GM18858 (cell line): ENCODE results near the gene MORC2.

Experiments used
- ATAC-seq: cut with Tn5 transposase; IDR thresholded peaks from one replicate; pipeline ENCODE4 v1.9.1; 2021; ENCODE audit not compliant: unreplicated experiment

The MORC2 gene

DNA sequence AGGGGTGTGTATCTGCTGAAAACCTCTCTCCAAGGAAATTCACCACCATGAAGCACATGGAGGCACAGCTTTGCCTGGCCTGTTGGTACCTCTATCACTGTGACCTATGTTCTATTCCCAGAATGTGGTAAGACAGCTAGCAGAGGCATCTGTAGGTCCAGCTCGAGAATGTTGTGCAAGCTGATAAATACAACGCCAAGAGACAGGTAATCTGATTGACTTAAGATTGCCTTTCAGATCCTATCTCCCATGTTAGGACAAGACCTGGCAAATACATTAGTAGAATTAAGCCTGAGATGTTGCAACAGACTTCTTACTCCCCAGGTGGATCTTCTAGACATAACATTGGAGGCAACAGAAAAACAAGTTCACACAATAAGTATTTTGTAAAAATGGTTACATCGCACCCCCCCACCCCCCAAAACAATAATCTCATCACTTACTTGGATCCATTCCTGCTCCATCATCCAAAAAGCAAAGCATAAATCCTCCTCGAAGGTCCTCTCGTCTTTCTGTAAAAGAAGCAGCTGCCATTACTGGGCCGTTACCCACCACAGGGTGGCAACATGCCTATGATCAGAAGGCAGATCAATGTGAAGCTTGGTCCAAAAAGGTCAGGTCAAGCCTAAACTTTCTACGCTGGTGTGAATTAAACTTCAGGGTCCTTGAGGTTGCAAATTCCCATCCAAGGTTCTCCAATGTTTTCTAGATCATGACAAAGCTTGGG is 18.5 kb downstream of the MORC2 start:
- ATAC-seq, result no peak

GRCh38 chr22:30948930-30949342 is 19.6 kb downstream of the MORC2 start:
- no peak for ATAC-seq

GRCh38 chr22:30947816-30948454 is 20.6 kb downstream of the MORC2 start:
- ATAC-seq, result no peak

DNA sequence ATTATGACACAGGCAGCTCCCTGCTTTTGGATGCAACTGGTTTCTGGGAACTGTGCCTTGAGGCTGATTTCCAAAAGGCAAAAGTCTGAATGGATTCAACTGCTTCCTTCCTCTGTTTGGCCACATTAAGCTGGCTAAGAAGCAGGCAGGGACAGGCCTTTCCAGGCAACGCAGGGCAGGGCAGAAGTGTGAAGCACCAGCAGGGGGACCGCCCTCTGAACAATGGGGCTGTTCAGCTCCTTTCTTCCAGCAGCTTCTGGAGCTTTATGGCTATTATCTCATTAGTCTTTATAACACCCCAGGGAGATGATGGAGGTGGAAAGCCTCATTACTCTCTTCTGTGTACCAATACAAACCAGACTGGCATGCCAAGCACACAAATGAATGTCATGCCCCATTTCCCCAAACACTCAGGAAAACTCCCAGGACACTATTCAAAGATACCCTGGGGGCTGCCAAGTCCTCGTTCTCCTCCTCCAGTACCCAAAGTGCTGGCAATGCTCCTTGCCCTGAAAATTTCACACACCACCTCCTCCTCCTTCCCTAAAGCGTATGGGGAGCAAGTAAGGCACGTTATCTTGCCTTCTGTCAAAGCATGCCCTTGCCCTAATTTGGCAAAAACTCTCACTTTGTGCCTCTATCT is 21.3 kb downstream of the MORC2 start:
- no peak for ATAC-seq

GRCh38 chr22:30946354-30946753 is 22.2 kb downstream of the MORC2 start:
- no peak for ATAC-seq

GRCh38 chr22:30945653-30946052 is 22.9 kb downstream of the MORC2 start:
- ATAC-seq, result no peak

DNA sequence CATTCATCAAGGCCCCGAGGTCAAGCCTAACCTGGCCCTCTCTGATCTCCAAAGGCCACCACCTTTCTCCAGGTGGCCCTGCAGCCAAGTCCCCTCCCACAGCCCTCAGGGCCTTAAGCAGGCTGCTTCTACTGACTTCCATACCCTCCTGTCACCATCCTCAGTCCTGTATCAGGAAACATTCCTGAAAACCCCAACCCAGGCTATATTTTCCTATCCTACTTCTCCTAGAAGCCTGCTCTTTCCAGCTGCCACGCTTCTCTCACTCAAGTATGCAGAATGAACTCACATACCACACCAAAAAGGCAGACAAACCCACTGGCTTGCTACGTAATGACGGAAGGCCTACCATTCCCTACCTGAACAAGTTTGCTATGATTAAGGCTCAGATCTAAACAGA is 23.6 kb downstream of the MORC2 start:
- no peak for ATAC-seq

DNA sequence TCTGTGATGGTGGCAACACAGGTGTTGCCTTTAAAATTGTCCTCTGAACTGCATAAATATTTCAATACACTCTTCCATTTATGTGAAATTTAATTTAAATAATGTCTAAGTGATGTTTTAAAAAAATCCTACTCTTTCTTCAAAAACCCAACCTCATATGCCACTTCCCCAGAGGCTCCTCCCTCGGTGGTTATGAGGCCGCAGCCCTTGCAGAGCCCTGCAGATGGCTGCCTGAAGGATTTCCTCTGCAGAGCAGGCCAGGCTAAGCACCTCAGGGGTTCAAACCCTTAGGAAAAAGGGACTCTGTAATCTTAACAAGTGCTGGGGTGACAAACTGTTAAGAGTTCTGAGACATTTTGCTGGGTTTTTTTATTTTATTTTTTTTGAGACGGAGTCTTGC is 25.2 kb downstream of the MORC2 start:
- ATAC-seq, result no peak

- no peak for ATAC-seq
Observed at GRCh38 chr22:30941363-30941740, 27.2 kb downstream of the MORC2 start.

DNA sequence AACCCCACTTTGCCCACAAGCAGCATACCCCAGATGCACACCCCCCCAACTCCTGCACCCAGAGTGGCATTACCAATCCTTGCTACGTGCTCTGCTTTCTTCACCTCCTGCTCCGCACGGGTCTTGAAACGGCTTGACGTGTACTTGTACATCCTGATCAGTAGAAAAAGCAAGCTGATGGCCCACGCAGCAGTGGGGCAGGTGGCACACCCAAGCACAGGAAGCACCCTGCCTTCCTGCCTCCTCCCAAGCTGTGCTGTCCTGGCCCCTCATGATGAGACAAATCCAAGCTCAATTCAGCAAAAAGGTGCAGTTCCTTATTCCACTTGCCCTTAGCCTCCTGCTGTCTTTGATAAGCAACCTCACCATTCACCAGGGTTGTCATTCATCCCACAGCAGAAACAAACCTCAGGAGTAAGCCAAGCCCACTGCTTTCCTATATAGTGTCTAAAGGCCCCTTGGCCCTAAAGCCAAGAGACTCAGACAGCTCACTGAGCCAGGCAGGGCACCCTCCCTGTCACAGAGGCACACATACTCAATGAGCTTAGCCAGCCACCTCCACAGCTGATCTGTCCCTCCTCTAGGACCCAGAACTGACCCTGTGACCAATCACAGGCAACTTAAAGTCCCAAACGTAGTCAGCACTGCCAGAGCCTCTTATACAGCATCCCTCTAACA is 27.8 kb downstream of the MORC2 start:
- ATAC-seq, result no peak

DNA sequence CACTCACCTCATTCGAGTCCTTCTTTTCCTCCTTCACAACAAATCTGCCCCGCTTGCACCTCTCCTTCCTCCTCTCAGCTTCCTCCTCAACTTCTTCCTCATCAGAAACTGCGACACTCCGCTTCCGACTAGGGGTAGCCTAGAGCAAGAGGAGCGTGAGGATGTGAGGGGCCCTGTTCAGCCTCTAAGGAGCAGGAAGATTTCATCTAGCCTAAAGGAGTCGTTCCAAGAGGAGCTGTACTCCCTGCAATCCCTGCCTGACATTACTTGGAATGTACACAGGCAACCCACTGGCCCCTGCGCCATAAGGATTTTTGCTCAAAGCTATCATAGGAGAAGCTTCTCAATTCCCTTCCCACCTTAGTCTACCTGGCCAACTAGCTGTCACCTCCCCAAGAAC is 34.5 kb downstream of the MORC2 start:
- ATAC-seq, result no peak

DNA sequence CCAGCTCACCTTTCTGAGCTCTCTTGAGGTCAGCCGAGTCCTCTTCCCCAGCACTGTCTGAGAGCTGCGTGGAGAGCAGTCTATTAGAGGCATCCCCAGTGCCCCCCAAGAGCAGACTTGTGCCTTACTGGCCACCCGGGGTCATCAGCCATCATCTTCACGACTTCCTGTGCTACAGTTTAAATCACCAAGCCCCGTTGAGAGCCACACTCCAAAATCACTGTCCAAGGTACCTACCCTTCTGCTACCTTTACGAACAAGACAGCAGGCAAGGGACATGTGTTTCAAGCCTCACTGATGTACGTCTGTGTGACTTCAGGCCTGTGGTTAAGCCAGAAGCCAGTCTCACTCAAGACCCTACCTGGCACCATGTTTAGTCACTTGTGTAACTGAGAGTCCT is 35.1 kb downstream of the MORC2 start:
- no peak for ATAC-seq

- no peak for ATAC-seq
Observed at GRCh38 chr22:30932661-30933060, 35.9 kb downstream of the MORC2 start.

GRCh38 chr22:30931541-30932300 is 36.9 kb downstream of the MORC2 start:
- ATAC-seq, result no peak

DNA sequence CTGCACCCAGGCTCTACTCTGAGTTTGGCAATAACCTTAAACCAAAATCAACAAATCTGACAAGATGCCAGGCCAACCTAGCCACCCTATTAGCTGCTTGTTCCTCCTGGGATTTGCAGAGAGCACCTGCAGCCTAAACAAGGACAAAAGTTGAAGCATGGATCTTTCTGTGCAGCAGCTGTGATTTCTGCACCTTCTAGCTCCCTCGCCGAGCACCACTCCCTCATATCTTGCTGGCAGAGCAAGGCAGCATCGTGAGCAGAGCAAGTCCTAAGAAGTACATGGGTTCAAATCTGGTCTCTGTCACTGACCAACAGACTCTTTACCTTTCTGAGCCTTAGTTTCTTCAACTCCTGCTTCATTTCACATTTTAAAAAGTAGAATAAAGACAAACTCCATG is 38.3 kb downstream of the MORC2 start:
- no peak for ATAC-seq

DNA sequence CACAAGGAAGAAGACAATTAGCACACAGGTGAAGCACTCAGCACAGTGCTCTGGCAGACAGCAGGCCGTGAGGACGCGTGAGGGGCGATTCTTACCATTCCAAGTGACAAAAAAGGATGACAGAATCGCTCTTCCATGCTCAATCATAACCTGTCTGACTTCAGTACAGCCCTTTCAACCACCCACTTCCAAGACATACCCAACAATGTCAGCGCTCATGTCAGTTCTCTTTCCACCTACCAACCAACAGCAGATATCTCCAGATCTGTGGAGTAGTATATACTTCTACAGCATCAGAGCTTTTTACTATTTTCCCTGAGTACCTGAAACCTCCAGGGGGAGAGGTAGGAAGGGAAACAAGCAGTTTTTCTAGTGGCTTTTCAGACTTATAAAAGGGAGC is 40.2 kb downstream of the MORC2 start:
- no peak for ATAC-seq

- no peak for ATAC-seq
Observed at GRCh38 chr22:30927806-30928205, 40.8 kb downstream of the MORC2 start.

- ATAC-seq, result no peak
Observed at GRCh38 chr22:30926706-30927105, 41.9 kb downstream of the MORC2 start.

DNA sequence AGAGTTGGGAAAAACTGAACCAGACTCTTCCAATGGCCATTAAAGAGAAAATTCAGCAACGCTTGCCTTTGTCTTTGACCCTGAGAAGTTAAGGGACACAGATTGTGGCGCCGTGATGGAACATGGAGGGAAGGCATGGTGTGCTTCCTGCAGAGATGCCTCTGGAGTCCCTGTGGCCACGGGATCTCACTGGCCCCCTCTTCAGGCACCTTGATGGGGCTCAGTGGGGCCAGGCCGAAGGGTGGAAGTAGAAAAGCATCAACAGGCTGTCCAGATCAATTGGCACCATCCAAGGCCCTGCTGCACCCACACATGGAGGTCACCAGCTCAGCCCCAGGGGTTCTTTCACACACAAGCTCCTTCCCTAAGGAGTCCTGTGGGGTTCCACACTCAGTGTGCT is 42.9 kb downstream of the MORC2 start:
- no peak for ATAC-seq

- no peak for ATAC-seq
Observed at GRCh38 chr22:30923168-30923900, 45.2 kb downstream of the MORC2 start.
